Activated T-cell treated with anti-CD3 and anti-CD28 coated beads, Interleukin-2, amount 50 U/mL, for 4 hours (primary cell): ENCODE results near the gene CDC20B. TPM values are rescaled to one million over a fixed set of nuclear protein-coding genes. Genes with fewer than 3 reads are reported as not detected.

Experiments used
- ATAC-seq, 2 donors: fragments of 200-7000 bp; cut with Tn5 transposase; one replicate each; pipeline ENCODE4 v1.10.0; 2021
- DNase-seq: peaks from one replicate; pipeline ENCODE4 v3.0.0-alpha.2; 2020
- H3K27me3 Mint-ChIP-seq: one replicate; pipeline ENCODE4 v1.8.0; 2021; ENCODE audit warnings: low read depth, mixed read lengths
- H3K36me3 Mint-ChIP-seq: one replicate; pipeline ENCODE4 v1.8.0; 2022; ENCODE audit warnings: mixed read lengths; ENCODE audit not compliant: insufficient read depth
- H3K4me1 Mint-ChIP-seq: one replicate; pipeline ENCODE4 v1.8.0; 2021; ENCODE audit warnings: low read depth, mixed read lengths
- H3K4me3 Mint-ChIP-seq: one replicate; pipeline ENCODE4 v1.8.0; 2021; ENCODE audit warnings: mild to moderate bottlenecking, moderate library complexity, mixed read lengths
- H3K9me3 Mint-ChIP-seq: one replicate; pipeline ENCODE4 v1.8.0; 2021; ENCODE audit warnings: mixed read lengths
- total RNA-seq, 3 donors: library from RNA; stranded (reverse); gene quantifications; one replicate each; pipeline ENCODE4 v1.2.1, GENCODE V29; 2021

Gene CDC20B
- total RNA-seq, 3 donors from 2014 or later = 0.11 to 0.16 TPM; not detected in 1

DNA sequence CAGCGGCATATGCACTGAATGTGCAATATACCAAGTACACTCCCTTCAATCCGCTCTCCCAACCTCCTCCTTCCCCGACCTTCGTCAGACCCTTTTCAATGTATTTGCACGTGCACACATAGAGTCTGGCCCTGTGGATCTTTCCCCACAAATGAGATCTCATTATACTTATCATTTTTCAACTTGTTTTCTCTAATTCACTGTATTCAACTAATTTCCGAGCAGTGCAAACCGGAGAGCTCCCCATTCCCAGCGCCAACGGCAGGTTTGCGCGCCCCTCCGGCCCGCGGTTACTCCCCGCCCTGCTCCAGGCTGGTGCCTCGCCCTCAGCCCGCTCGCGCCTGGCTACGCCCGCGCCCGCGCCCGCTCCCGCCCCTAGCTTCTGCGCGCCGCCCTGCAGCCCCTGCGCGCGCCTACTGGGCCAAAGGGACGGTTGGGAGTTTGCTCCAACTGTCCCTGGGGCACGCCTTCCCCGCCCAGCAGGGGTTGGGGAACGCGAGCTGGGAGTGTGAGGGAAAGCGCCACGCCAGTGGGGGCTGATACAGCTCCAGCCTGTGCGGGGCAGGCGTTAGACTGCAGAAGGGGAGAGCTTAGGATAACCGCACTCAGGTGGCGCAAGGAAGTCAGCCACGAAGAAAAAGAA, 3.3 kb upstream of the CDC20B start:
- H3K4me3 Mint-ChIP-seq = peak overlapping the region; percentile 43
- H3K27me3 Mint-ChIP-seq = peaks cover 74% of the 10 kb centered on the region
- no peaks in the 10 kb centered on the region for H3K36me3 Mint-ChIP-seq
- DNase-seq = no peak
- peak; percentile 30 to 47 for ATAC-seq
- no peaks in the 10 kb centered on the region for H3K9me3 Mint-ChIP-seq
- H3K4me1 Mint-ChIP-seq = peaks cover 31% of the 10 kb centered on the region

DNA sequence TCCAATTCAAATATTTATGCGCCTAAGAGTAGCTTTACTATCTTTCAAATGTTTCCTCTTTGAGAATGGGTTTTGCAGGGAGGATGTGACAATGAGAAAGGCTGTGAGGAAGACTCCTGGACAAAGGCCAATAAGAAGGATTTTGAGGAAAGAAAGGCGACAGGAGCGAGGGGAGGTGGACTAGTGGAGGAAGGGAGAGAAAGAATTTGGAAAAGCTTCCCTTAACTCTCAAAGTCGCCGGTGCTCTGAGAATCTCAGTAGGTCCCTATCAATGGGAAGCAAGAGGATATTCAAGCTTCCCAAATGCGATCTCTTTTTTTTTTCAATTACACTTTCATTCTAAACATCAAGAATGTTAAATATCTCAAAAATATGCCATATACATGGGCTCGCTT, 2.8 kb upstream of the CDC20B start:
- peaks cover 31% of the 10 kb centered on the region for H3K4me1 Mint-ChIP-seq
- no peak for DNase-seq
- ATAC-seq = no peak
- H3K4me3 Mint-ChIP-seq = no peak overlapping the region
- peaks cover 75% of the 10 kb centered on the region for H3K27me3 Mint-ChIP-seq
- no peaks in the 10 kb centered on the region for H3K36me3 Mint-ChIP-seq
- H3K9me3 Mint-ChIP-seq = no peaks in the 10 kb centered on the region

DNA sequence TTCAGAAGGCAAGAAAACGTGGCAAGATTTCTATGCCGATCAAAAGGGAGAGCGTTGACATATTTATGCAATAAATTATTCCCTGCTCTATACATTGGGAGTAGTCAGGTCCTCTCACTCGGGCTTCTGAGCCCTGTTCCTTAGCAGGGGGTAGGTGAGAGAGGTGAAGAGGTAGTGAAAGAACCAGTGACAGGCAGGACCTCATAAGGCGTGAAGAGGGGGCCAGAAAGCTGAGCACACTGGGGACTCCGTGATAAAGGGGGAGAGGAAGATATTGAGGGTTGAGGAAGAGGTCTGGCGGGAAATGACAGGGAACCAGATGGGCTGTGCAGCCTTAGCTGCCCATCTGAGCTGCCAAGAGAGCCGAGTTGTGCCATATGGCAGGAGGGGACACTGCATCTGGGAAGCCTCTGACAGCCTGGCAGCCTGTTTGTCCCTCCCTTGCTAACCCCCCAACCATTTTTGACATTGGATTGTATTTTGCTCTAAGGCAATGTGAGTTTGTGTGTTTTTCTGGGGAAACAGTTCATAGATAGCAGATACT, 782 bp upstream of the CDC20B start:
- no peak for ATAC-seq
- H3K27me3 Mint-ChIP-seq = peaks cover 66% of the 10 kb centered on the region

GRCh38 chr5:55172051-55172899, 702 bp downstream of the CDC20B start:
- Mint-ChIP-seq H3K9me3 (no peaks in the 10 kb centered on the region), H3K4me3 (peak overlapping the region; percentile 84), H3K27me3 (peaks cover 68% of the 10 kb centered on the region), H3K4me1 (peaks cover 34% of the 10 kb centered on the region), H3K36me3 (no peaks in the 10 kb centered on the region)
- peak; percentile 59 to 69 for ATAC-seq
- DNase-seq = peak; percentile 38

More for the DNA sequence above, 782 bp upstream of the CDC20B start:
- no peaks in the 10 kb centered on the region for H3K36me3 Mint-ChIP-seq
- no peak for DNase-seq
- peaks cover 34% of the 10 kb centered on the region for H3K4me1 Mint-ChIP-seq
- H3K9me3 Mint-ChIP-seq = no peaks in the 10 kb centered on the region
- H3K4me3 Mint-ChIP-seq = peak overlapping the region; percentile 82

DNA sequence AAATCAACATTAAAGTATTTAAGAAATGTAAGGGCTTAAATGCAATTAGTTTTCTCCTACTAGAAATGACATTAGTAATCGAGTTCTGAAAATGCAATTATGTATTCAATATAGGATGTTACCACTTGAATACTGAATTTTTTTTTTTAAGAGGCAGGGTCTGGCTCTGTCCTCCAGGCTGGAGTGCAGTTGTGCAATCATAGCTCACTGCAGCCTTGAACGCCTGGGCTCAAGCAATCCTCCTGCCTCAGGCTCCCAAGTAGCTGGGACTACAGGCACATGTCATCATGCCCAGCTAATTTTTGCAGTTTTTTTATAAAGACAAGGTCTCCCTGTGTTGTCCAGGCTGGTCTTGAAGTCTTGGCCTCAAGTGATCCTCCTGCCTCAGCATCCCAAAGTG, 1.5 kb downstream of the CDC20B start:
- no peaks in the 10 kb centered on the region for H3K9me3 Mint-ChIP-seq
- DNase-seq (no peak), ATAC-seq (no peak)
- H3K36me3 Mint-ChIP-seq = no peaks in the 10 kb centered on the region
- peaks cover 67% of the 10 kb centered on the region for H3K27me3 Mint-ChIP-seq
- no peak overlapping the region for H3K4me3 Mint-ChIP-seq
- peaks cover 30% of the 10 kb centered on the region for H3K4me1 Mint-ChIP-seq

DNA sequence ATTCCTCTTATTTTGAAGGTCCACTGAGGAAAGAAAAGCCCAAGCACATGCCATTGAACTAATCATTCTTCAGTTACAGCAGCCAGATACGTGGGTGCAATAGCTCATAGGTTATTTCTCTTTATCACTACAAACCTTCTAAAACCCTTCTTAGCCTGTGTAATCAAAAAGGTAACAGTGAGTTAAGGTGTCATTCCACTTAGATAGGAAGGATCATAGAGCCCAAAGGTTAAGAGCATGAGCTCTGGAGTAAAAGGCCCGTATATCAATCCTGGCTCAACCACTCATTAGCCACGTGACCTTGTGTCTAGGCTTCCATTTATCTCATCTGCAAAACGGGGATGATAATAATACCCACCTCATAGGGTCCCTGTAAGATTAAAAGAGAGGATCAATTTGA, 10.3 kb downstream of the CDC20B start:
- Mint-ChIP-seq H3K9me3 (no peaks in the 10 kb centered on the region), H3K4me3 (no peak overlapping the region), H3K27me3 (peaks cover 35% of the 10 kb centered on the region), H3K36me3 (no peaks in the 10 kb centered on the region), H3K4me1 (no peaks in the 10 kb centered on the region)
- no peak for ATAC-seq
- no peak for DNase-seq

DNA sequence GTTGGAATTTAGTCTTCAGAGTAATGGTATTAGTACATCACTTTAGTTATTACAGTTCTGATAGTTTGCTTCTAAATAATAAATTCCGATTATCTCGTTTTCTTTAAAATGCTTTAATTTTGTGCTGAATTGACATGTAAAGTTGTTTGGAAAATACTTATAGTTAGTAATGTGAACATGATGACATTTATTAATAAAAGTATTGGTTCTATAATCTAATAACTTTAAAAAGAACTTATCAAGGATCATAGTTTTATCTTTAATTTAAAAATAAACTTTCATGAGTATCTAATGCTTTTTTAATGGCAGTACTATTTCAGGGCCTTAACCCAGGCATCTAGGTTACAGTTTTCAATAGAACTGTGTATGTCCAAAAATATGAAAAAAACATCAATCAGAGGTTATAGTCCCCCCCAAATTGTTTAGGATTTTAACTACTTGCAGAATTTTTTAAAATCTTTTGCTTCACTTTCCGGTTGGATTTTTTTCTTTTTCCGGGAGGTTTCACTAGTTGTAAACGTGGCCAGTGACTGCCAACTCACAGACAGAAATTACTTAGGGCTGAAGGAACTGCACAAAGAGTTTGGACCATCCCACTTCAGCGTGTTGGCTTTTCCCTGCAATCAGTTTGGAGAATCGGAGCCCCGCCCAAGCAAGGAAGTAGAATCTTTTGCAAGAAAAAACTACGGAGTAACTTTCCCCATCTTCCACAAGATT, 12.3 kb downstream of the CDC20B start:
- Mint-ChIP-seq H3K36me3 (no peaks in the 10 kb centered on the region), H3K4me1 (no peaks in the 10 kb centered on the region), H3K4me3 (no peak overlapping the region), H3K27me3 (peaks cover 18% of the 10 kb centered on the region), H3K9me3 (no peaks in the 10 kb centered on the region)
- ATAC-seq = no peak
- DNase-seq = no peak

DNA sequence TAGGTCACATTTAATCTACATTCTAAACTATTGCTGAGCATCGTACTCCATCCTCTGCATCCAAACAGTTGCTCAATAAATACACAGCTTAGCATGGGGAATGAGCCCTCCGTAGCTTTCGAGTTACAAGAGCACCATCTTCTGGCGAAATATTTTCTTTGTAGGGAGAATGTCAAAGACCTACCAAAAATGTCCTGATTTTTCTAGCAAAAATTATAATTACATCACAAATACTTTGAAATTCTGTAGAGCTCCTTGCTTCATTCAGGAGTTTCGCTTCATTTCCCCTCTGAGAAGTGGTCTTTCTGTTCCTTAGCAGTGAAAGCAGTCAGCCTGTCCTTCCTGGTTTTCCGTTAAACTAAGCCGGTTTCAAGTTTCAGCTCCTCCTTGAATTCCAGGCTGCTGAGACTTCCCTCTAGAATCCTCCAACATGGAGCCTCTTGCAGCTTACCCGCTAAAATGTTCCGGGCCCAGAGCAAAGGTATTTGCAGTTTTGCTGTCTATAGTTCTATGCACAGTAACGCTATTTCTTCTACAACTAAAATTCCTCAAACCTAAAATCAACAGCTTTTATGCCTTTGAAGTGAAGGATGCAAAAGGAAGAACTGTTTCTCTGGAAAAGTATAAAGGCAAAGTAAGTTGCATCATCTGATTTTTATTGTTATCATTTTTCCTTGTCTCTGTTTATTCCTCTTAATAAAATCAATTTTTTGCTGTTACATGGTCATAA, 13.0 kb downstream of the CDC20B start, which contains the start of gene GPX8:
Gene GPX8, plus strand, starts transcription at position 409 of the 730 bp plus-strand sequence. Its CDS starts 22 bp downstream, at position 431.
- Mint-ChIP-seq H3K9me3 (no peaks in the 10 kb centered on the region), H3K36me3 (no peaks in the 10 kb centered on the region), H3K27me3 (peaks cover 16% of the 10 kb centered on the region), H3K4me1 (no peaks in the 10 kb centered on the region), H3K4me3 (no peak within 1 kb of the TSS)
- ATAC-seq = peak; percentile 58 to 71
- no peak for DNase-seq

DNA sequence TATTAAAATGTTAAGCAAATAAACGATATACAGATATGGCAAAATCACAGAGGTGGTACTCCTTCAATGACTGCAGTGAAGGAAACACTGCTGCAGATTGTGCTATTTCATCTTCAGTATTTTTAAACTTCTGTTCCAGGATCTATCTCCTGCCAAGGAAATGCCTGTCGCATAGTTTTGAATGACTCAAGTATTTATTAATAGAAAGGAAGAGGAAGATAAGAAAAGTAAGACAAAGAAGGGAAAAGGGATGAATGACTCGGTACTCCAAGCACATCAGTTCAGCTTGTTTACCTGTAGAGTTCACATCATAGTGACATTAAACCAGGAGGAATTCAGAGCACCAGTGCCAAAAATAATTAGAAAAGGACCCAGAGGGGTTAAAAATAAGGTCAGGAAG, 18.1 kb downstream of the CDC20B start:
- Mint-ChIP-seq H3K36me3 (no peaks in the 10 kb centered on the region), H3K4me1 (no peaks in the 10 kb centered on the region), H3K4me3 (no peak overlapping the region), H3K9me3 (no peaks in the 10 kb centered on the region), H3K27me3 (peaks cover 11% of the 10 kb centered on the region)
- DNase-seq = no peak
- no peak for ATAC-seq

DNA sequence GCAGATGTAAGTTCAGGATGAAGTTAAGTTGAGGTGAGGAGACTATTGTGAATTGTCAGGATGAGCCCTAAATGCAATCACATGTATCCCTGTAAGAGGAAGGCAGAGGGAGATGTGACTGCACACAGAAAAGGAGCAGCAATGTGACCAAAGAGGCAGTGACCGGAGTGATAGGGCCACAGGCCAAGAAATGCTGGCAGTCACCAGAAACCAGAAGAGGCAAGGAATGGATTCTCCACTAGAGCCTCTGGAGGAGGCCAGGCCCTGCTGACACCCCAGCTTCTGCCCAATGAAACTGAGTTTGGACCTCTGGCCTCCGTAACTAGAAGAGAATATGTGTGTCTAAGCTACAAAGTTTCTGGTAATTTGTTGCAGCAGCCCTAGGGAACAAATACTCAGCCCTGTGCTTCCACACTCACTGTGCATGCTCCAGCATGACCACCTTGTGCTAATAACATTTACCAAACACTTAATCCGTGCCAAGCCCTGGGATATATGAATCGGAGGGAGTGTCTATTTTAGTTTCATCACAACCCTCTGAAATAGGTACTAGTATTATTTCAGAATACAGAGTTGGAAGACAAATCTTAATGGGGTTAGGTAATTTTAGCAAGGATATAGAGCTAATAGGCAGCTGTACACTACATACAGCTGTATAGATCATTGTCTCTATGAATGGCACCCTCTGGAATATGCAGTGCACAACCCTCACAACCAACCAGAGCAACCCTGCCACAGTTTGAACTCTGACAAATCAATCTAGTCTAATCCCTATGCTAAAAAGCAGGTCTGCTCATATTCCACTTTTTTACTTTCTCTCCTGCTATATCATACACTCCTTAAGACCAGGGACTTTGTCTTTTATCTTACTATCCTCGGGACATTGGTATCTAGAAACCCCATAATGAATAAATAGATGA, 20.8 kb downstream of the CDC20B start:
- no peak overlapping the region for H3K4me3 Mint-ChIP-seq
- H3K36me3 Mint-ChIP-seq = no peaks in the 10 kb centered on the region
- no peaks in the 10 kb centered on the region for H3K9me3 Mint-ChIP-seq
- H3K4me1 Mint-ChIP-seq = no peaks in the 10 kb centered on the region
- ATAC-seq (no peak), DNase-seq (no peak)
- H3K27me3 Mint-ChIP-seq = peaks cover 7% of the 10 kb centered on the region

DNA sequence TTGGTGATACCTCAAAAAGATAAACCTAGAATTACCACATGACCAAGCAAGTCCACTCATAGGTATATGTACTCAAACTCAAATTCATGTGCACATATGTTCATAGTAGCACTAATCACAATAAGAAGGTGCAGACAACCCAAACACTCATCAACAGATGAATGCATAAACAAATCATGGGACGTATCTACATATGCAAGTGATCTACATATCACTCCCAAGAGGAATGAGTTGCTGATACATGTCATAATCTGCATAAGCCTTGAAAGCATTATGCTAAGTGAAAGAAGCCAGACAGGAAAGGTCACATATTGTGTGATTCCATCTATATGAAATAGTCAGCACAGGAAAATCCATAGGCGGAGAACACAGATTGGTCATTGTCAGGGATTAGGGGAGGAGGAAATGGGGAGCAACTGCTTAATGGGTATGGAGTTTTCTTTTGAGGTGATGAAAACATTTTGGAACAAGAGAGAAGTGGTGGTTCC, 23.6 kb downstream of the CDC20B start:
- no peaks in the 10 kb centered on the region for H3K9me3 Mint-ChIP-seq
- ATAC-seq = no peak
- peaks cover 6% of the 10 kb centered on the region for H3K27me3 Mint-ChIP-seq
- H3K36me3 Mint-ChIP-seq = no peaks in the 10 kb centered on the region
- DNase-seq = no peak
- peaks cover 7% of the 10 kb centered on the region for H3K4me1 Mint-ChIP-seq
- H3K4me3 Mint-ChIP-seq = no peak overlapping the region

- DNase-seq (peak; percentile 83), ATAC-seq (peak; percentile 86 to 94)
- peaks cover 14% of the 10 kb centered on the region for H3K4me1 Mint-ChIP-seq
- no peaks in the 10 kb centered on the region for H3K27me3 Mint-ChIP-seq
- H3K9me3 Mint-ChIP-seq = no peaks in the 10 kb centered on the region
- no peak overlapping the region for H3K4me3 Mint-ChIP-seq
- no peaks in the 10 kb centered on the region for H3K36me3 Mint-ChIP-seq
These were observed 26.3 kb downstream of the CDC20B start for GRCh38 chr5:55146543-55147151.
